DMS53 treated with DMSO at 0.1 percent for 48 hours (cell line): ENCODE data around the gene LUZP1.
"Not testable (repeated sequence)": the region's sequence is repeated elsewhere in the genome, so short reads cannot be mapped to it uniquely, and the experiment has no call there.

Experiments used
- DNase-seq: peaks from one replicate; lab custom pipeline; 2025; ENCODE audit not compliant: unreplicated experiment; lab: John Stamatoyannopoulos, UW

The LUZP1 gene

GRCh38 chr1:23188936-23189452 is 20.3 kb upstream of the LUZP1 start:
- not testable (repeated sequence) for DNase-seq

GRCh38 chr1:23188434-23188884 is 19.8 kb upstream of the LUZP1 start:
- no peak for DNase-seq

GRCh38 chr1:23187637-23188036 is 19.0 kb upstream of the LUZP1 start:
- DNase-seq: no peak

- no peak for DNase-seq
Measured at GRCh38 chr1:23185381-23185780, 16.7 kb upstream of the LUZP1 start.

- no peak for DNase-seq
Measured at GRCh38 chr1:23184212-23184934, 15.7 kb upstream of the LUZP1 start.

GRCh38 chr1:23179862-23180261 is 11.2 kb upstream of the LUZP1 start:
- DNase-seq: no peak

- DNase-seq: no peak
Measured at GRCh38 chr1:23178950-23179349, 10.3 kb upstream of the LUZP1 start.

GRCh38 chr1:23178414-23178813 is 9.8 kb upstream of the LUZP1 start:
- DNase-seq: no peak

GRCh38 chr1:23177438-23178380 is 9.1 kb upstream of the LUZP1 start:
- DNase-seq: peak; percentile 68

- DNase-seq: no peak
Measured at GRCh38 chr1:23177031-23177430, 8.4 kb upstream of the LUZP1 start.

- no peak for DNase-seq
Measured at GRCh38 chr1:23174426-23175110, 5.9 kb upstream of the LUZP1 start.

- no peak for DNase-seq
Measured at GRCh38 chr1:23171181-23171755, 2.6 kb upstream of the LUZP1 start.

GRCh38 chr1:23169727-23170335 is 1.2 kb upstream of the LUZP1 start:
- no peak for DNase-seq

- DNase-seq: no peak
Measured at GRCh38 chr1:23169195-23169575, 529 bp upstream of the LUZP1 start.

GRCh38 chr1:23168079-23168444 is 594 bp downstream of the LUZP1 start:
- DNase-seq: no peak

GRCh38 chr1:23167353-23168078 is 1.1 kb downstream of the LUZP1 start:
- DNase-seq: no peak

- no peak for DNase-seq
Measured at GRCh38 chr1:23166854-23167253, 1.8 kb downstream of the LUZP1 start.

GRCh38 chr1:23163395-23163794 is 5.3 kb downstream of the LUZP1 start:
- DNase-seq: no peak

- DNase-seq: no peak
Measured at GRCh38 chr1:23159963-23160877, 8.4 kb downstream of the LUZP1 start.
